ENCODE results near the gene CGB7.
"Not testable (repeated sequence)": the region's sequence is repeated elsewhere in the genome, so short reads cannot be mapped to it uniquely, and the experiment has no call there.

Gene CGB7

DNA sequence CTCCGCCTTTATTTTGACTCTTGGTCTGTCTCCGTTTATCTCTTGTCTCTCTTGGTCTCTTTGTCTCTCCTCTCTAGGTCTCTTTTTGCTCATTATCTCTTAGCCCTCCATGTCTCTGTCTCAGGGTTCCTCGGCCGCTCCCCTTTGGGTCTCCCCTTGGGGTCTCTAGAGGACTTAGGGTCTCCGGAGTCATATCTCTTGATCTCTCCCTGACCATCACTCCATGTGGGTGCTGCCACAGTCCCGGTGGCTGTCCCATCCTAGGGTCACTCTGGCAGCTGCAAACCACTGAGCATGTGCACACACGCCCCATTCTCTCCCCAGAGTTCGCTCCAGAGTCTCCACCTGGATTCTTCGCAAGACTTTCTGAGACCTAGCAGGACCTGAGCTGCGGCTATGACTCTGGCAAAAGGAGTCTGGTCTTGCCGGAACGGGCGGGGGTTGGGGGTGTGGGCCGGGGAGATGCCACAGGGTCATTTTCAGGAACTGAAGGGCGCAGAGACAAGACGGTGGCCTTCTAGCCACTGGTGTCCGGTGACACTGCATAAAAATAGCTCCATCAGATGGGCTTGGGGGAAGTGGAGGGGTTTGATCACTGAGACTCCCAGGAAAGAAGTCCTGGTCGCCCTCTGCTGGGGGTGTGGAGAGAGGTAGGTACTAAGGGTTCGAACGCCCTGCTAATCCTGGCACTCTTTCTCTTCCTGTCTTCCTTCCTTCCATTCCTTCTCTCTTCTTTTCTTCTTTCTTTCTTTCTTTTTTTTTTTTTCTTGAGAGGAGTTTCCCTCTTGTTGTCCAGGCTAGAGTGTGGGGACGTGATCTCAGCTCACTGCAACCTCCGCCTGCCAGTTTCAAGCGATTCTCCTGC lies 16.2 kb upstream of the CGB7 start:
- DNase-seq: no peak

DNA sequence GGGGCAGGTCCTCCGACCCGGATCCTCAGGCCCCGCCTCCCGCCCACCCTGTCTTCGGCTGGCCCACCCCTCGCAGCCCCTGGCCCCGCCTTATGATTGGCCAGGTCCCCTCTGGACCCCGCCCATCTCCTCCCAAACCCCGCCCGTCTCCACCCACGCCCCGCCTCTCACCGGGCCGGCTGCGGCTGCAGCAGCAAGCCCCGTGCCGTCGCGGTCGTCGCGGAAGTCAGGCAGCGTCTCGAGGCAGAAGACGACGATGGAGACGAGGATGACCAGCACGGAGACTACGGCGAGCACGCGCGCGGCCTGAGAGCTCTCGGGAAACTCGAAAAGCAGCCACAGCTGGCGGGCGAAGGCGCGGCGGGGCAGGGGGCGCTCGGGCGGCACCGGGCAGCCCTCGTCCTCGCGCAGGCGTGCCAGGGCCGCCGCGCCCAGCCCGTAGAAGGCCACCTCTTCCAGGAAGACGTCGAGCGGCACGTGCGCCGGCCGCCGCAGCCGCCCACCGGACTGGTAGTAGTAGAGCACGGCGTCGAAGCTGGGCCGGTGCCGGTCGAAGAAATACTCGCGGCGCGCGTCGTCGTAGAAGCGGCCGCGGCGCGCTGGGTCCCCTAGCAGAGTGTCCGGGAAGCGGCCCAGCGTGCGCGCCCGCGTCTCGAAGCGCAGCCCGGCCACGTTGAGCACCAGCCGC lies 14.5 kb upstream of the CGB7 start:
- DNase-seq: no peak

DNA sequence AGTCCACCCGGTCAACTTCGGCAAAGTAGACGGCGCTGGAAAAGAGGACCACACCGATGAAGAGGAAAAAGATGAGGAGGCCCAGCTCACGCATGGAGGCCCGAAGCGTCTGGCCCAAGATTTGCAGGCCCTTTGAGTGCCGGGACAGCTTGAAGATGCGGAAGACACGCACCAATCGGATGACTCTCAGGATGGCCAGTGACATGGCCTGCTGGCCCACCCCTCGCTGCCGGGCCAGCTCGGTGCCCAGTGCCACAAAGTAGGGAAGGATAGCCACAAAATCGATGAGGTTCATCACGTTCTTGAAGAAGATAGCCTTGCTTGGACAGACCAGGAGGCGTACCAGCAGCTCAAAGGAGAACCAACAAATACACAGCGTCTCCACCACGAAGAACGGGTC lies 12.9 kb upstream of the CGB7 start:
- DNase-seq: no peak

DNA sequence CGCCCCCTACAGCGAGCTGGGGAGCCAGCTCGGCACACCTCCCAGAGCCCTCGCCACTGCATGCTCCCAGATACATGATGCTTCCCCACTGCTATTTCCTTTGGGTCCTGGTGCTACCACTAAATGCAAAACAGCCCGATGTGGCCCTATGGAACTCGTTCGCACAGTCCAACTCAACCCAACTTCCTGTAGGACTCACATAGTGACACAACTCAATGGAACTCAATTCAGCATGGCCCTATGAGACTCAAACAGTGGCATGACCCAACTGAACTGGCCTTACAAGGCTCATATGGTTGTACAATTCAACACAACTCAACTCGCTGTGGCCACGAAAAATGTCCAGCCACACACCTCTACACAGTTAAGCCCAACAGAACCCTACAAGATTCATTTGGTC lies 11.5 kb upstream of the CGB7 start:
- DNase-seq: no peak

DNA sequence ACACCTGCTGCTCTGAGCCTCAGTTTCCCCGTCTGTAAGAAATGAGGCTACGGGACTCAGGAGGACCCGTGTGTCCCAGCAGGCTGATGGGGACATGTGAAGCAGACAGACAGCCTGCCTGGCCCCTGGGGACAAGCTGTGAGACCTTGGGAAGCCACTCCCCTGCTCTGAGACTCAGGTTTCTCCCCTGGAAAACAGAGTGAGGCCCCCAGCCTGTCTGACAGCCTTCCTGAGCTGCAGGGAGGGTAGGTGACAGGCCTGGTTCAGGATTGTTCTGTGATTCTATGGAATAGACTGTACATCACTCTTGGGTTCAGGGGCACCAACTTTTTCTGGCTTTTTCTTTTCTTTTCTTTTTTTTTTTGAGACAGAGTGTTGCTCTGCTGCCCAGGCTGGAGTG lies 10.0 kb upstream of the CGB7 start:
- no peak for DNase-seq

DNA sequence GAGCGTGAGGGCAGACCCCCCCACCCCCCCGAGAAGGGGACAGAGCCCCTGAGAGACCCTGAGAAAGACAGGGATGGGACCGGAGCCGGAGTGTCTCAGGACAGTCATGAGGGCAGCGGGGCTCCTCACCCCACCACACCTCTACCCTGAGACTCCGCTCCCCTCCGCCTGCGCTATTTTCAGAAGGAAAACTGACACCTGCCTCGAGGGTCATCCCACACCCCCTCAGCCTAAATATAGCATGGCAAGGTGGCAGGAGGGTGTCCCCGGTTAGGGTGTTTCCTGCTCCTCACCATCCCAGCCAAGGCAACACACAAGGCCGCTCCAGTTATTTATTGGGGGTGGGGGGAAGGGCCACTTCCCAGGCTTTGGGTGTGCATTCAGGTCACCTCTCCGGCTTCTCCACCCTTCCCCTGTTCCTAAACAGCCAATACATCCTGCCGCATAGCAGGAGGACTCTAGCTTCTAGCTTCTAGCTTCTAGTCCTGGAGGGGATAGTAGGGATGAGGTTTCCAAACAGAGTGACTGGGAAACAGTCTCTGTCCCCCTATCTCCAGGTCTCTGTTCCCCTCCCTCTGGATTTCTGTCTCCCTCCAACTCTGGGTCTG lies 8.5 kb upstream of the CGB7 start:
- DNase-seq: no peak

DNA sequence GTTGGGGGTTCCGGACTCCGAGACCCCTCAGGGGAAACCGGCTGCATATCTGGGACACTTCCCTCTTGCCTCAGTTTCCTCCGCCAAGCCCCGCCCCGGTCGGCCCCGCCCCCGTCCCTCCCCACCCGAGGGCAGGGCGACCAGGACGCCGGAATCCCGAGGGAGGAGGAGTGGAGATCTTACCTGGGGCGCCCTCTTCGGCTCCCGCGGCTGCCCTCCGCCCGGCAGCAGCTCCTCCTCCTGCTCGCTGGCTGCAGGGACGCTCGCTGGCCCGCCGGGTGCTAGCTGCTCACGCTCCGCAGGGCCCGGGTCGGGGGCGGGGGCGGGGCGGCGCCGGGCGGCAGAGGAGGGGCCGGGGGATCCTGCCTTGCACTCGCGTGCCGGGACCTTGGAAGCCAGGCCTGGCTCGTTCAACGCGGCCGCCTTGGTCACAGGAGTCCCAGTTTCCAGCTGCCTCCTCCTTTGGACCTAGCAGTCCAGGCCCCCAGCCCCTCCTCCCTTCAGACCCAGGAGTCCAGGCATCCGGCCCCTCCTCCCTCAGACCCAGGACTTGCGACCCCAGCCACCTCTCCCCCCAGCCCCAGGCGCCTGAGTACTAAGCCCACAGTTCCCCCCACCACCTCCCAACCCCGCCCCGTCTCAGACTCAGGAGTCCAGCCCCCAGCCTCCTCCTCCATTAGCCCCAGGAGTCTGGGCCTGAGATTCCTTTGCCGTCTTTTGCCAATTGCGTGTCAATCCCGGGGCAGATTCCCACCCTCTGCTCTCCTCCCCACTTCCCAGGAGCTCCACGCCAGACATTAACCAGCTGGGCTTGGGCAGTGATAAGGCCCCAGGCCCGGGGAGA lies 7.4 kb upstream of the CGB7 start, which contains the start of gene NTF4:
TSS of gene NTF4 (minus strand) at position 51 of the 844 bp plus-strand sequence. CDS start 2,821 bp downstream, outside the sequence.
- DNase-seq: no peak

DNA sequence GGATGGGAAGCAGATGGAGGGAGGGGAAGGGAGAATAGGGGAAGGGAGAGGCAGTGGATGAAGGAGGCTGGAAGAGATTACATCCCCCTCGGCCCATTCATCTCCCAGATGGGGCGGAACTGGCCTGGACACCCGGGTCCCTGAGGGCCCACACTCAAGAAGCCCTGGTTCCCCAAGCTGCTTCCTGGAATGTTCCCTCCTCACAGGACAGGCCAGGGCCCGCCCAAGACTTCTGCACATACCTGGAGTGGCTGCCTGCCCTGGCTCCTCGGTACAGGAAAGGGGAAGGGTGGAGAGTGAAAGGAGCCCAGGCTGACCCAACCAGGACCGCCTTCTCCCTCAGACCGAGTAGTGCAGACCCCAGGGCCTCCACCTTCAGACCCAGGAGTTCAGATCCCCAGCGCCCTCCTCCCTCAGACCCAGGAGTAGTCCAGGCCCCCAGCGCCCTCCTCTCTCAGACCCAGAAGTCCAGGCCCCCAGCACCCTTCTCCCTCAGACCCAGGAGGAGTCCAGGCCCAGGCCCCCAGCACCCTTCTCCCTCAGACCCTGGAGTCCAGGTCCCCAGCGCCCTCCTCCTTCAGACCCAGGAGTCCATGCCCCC lies 6.6 kb upstream of the CGB7 start:
- no peak for DNase-seq

DNA sequence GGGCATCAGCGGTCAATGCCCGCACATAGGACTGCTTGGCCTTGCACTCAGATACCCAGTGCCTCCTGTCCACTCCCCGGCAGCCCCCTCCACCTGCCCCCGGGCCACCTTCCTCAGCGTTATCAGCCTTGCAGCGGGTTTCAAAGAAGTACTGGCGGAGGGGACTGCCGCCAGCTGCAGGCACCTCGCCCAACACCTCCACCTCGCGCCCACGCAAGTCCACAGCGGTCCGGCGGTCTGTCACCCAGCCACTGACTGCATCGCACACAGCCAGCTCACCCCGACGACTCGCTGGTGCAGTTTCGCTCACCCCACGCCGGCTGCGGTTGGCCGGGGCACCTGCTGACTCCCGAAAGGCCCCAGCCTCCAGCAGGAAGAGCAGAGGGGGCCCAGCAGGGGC lies 3.9 kb upstream of the CGB7 start:
- no peak for DNase-seq

DNA sequence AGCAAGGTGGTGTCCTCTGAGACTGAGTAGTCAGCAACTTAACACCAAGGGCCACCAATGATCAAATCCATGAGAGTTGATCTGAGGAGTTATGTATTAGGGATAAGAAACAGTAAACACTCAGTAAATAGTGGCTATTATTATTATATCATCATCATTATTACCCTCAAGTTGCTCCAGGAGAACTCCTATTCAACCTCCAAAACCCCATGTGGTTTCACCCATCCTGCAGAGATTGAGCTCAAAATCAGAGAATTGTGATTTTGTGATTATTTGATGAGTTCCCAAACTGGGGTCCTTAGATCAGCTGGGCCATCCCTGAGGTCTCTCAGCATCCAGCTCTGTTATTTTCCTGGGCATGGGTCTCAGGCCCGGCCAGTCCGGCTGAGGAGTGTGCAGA lies 3.5 kb upstream of the CGB7 start:
- DNase-seq: no peak

DNA sequence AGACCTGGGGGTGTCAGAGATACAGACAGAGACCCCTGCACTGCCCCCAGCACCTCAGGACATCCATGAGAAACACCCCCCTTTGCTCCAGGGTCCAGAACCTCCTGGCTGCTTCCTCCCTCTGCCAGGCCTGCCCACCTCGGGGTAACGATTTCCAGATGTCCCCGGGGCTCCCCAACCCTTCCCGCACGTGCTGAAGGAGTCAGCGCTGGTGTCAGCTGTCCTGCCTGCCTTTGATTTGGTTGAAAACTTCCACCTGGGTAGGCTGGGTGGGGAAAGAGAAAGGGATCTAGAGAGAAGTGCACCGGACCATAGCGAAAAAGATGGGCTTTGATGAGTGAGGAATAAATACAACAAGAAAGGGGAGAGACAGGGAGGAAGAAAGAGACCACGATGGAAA lies 1.5 kb upstream of the CGB7 start:
- DNase-seq: no peak

DNA sequence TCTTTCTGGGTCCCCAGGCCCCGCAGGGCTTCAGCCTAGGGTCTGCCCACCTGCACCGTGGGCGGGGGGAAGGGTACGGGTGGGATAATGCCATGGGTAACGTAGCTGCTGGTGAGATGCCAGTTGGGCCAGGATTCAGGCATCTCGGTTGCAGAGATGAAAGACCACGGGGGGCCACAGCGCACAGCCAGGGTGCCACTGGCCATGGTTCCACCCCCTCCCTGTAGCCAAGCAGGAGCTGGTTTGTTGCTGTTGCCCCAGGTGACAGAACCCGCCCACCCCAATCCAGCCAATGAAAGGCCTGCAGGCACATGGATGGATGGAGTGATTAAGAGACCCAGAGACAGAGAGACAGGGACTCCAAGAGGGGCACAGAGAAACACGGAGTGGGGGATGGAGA lies 1.0 kb upstream of the CGB7 start:
- no peak for DNase-seq

DNA sequence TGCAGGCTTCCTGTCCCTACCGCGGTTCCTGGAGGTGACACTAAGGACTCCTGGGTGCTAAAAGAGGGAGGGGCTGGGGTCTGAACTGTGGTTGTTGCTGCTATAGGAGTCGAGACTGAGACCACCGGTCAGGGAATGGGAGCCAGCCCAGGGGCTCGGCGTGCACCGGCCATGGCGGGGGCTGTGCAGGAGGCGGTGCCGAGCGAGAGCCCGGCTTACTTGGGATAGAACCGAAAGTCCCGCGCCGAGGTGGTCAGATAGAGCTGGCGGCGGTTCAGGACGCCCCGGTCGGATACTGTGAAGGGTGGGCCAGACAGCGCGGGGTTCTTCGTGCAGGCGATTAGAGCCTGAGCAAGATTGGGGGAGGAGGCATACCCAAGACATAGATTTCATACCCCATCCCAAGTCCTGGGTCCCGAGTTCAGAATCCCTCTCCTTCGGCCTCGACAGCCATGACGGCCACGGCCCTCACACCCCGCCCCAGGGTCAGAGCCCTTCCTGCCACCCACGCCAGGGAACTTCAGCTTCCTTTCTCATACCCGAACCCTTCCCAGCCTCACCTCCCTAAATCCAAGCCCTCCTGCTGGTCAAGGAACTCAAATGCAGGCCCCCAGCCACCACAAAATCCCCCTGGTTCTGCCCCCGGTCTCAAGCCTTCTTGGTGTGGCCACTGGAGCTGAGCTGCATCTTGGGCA lies 500 bp downstream of the CGB7 start:
- DNase-seq: not testable (repeated sequence)

DNA sequence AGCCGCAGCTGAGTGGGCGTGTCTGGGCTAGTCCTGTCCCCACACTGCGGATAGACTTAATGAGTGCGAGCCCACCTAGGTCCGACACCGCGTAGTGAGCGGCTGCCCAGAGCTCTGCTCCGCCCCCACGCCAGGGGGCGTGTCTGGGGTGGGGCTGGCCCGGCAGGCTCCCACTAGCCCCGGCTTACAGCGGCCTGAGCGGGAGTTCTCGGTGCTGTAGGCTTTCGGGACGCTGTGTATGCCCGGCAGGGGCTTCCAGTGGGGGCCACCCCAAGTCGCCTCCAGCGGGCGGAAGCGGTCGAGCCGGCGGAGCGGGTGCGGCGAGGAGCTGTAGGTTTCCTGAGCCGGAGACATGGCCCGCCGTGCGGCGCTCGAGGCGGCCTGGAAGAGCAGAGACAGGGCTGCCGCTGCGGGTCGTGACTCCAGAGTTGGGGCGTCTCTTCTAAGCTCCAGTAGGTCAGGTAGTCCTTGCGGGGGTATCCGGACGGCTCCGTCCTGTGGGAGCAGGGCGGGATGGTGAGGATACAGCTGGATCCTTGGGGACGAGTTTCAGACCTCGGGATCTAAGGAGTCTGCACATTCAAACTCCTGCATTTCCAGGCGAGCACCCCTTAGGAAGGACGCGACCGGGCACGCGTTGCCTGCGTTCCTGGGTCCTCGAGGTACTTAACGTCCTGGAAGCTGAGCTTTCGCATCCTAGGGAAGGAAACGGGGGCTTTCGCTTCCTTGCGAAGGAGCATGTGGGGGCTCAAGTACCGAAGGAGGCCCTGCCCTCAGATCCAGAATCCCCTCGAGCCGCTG lies 1.2 kb downstream of the CGB7 start:
- peak; percentile 66 for DNase-seq

DNA sequence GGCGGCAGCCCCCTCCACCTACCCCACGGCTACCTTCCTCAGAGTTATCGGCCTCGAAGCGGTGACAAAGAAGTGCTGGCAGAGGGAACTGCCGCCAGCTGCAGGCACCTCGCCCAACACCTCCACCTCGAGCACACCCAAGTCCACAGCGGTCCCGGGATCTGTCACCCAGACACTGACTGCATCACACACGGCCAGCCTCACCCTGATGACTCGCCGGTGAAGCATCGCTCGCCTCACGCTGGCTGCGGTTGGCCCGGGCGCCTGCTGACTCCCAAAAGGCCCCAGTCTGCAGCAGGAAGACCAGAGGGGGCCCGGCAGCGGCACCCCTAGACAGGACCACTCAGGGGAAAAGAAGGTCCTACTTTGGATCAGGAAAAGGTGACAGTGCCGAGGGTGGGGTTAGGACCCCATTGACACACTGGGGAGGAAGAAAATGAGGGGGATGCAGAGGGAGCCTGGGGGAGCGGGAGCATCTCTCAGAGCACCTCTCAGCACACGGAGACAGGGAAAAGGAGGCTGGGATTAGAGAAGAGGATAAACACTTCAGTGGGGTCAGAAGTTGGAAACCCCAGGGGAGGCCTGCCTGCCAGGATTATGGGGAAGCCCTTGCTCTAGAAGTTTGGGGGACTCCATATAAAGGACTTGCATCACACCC lies 7.0 kb downstream of the CGB7 start:
- DNase-seq: peak; percentile 63

DNA sequence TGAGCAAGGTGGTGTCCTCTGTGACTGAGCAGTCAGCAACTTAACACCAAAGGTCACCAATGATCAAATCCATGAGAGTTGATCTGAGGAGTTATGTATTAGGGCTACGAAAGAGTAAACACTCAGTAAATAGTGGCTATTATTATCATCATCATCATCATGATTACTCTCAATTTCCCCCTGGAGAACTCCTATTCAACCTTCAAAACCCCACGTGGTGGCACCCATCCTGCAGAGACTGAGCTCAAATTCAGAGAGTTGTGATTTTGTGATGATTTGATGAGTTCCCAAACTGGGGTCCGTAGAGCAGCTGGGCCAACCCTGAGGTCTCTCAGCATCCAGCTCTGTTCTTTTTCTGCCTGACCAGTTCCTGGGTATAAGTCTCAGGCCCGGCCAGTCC lies 7.7 kb downstream of the CGB7 start:
- not testable (repeated sequence) for DNase-seq

DNA sequence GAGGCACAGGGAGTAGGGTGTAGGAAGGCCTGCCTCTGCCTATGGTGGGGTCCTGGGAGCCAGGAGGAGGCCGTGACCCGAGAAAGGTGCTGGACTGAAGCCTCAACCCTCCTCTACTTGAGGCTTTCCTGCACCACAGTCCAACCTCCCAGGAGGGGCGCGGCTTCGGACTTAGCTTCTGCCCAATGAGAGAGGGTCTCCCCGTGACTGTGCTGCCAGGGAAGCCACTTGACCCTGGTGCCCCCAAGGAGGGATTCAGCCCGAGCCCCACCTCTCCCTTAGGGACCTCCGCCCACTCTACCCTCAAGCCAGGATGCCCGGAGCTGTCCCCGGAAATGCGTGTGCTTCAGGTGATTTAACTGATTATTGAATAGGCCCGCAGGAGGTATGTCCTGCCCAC lies 8.5 kb downstream of the CGB7 start, which contains the start of gene CGB8:
TSS of gene CGB8 (minus strand) at position 101 of the 400 bp plus-strand sequence. CDS start 372 bp downstream, outside the sequence.
- not testable (repeated sequence) for DNase-seq

DNA sequence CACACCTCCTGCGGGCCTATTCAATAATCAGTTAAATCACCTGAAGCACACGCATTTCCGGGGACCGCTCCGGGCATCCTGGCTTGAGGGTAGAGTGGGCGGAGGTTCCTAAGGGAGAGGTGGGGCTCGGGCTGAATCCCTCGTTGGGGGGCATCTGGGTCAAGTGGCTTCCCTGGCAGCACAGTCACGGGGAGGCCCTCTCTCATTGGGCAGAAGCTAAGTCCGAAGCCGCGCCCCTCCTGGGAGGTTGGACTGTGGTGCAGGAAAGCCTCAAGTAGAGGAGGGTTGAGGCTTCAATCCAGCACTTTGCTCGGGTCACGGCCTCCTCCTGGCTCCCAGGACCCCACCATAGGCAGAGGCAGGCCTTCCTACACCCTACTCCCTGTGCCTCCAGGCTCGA lies 14.0 kb downstream of the CGB7 start, which contains the start of gene CGB5:
TSS of gene CGB5 (plus strand) at position 301 of the 400 bp plus-strand sequence. CDS start 362 bp downstream, outside the sequence.
- not testable (repeated sequence) for DNase-seq

DNA sequence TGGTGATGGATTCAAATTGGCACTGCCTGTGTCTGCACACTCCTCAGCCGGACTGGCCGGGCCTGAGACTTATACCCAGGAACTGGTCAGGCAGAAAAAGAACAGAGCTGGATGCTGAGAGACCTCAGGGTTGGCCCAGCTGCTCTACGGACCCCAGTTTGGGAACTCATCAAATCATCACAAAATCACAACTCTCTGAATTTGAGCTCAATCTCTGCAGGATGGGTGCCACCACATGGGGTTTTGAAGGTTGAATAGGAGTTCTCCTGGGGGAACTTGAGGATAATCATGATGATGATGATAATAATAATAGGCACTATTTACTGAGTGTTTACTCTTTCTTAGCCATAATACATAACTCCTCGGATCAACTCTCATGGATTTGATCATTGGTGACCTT lies 14.9 kb downstream of the CGB7 start:
- not testable (repeated sequence) for DNase-seq

DNA sequence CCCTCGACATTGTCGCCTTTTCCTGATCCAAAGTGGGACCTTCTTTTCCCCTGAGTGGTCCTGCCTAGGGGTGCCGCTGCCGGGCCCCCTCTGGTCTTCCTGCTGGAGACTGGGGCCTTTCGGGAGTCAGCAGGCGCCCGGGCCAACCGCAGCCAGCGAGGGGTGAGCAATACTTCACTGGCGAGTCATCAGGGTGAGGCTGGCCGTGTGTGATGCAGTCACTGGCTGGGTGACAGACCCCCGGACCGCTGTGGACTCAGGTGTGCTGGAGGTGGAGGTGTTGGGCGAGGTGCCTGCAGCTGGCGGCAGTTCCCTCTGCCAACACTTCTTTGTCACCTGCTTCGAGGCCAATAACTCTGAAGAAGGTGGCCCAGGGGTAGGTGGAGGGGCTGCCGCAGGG lies 15.4 kb downstream of the CGB7 start:
- DNase-seq: no peak
